Stimulated activated CD4-positive, alpha-beta T cell treated with anti-CD3 and anti-CD28 coated beads, Interleukin-12 subunit alpha, Interleukin-12 subunit beta, amount 100 ng/mL, for 24 hours (primary cell): ENCODE data around the gene STAMBP.
"Not testable (repeated sequence)": the region's sequence is repeated elsewhere in the genome, so short reads cannot be mapped to it uniquely, and the experiment has no call there.

Source experiments
- DNase-seq, 2 experiments: peaks; one replicate each; pipeline ENCODE4 v3.0.0-alpha.2; 2020; ENCODE audit warnings: low read depth in 2 of 2

The STAMBP gene

DNA sequence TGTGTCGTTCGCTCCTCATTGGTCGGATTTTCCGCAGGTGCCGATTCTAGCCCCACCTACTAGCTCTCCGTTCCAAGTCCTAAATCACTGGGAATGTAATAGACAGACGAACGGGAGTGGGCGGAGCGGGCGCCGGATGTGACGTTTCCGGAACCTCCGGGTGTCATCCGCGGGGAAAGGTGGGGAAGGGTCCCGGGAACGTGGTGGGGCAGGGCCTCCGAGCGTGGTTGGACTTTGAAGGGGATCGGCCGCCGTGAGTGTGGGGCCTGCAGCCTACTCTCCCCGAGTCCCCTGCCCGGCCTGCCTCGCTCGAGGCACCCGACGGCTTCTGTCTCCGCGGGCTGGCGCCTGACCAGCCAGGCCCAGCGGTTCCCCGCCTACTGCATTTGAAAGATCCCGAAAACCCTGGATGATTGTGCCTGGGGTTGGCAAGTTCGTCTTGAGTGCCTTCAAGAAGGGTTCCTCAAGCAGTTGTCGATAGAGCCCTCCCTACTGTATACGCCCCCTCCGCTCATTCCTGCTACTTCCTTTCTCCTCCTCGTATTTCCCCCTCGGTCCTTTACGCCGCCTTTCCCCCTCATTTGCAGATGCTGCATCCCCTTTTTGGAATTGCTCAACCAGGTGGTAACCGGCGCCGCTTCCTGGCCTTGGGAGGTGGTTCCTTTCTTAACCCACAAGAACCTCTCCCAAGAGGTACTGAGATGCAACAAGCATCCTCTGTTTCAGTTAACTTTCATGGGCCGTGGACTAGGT lies at the start of gene STAMBP:
TSS of gene STAMBP (plus strand) at position 144 of the 753 bp plus-strand sequence. CDS start 1,896 bp downstream, outside the sequence.
- peak; percentile 80 to 90 for DNase-seq

DNA sequence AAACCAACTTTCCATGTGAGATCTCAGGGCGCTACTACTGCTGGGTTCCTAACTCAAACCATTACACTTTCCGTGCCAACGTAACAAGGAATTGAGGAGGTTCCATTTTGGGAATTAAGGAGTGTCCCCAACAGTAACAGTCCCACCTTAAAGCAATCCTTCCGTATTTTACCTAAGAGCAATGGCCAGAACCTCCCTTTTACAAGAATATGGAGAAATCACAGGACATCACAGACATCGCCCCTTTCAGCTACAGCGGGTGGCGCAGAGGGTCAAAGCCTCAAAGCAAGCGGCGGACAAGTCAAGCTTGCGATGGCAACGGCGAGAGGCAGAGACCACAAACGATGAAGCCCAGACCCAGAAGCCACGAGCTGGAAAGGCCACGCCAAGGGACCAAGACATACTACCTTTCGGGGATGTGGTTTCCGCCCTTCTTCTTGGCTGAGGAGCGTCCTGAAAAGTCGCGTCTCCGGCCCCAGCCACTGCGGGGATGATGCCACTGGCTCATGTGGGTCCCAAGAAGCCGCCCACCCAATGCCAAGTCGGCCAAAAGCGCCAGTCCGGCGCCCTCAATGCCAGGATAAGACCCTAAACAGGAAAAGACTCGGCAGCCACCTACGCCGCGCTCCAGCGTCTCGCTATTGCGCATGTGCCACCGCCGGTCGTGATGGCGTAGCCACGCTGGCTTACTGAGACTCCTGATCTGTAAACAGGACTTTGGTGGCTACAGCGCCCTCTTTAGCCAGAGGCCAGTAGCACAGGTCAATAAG lies 49.1 kb upstream of the STAMBP start, which contains the start of gene DUSP11:
TSS of gene DUSP11 (minus strand) at position 637 of the 770 bp plus-strand sequence. CDS start at position 508, 129 bp downstream.
- DNase-seq = peak; percentile 91 to 98

DNA sequence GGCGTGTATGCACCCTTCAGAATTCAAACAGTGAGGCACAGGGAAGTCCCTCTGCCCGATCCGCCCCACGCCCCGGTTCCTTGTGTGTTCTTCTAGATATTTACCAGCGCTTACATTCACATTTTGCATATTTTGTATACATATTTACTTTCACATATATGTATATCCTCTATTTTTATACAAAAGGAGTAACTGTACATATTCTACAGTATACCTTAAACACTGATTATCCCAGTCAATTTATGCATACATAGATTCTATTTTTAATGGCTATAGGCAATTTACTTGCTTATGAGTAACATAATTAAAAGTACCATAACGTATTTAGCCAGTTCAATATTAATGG lies 48.6 kb upstream of the STAMBP start:
- no peak for DNase-seq

DNA sequence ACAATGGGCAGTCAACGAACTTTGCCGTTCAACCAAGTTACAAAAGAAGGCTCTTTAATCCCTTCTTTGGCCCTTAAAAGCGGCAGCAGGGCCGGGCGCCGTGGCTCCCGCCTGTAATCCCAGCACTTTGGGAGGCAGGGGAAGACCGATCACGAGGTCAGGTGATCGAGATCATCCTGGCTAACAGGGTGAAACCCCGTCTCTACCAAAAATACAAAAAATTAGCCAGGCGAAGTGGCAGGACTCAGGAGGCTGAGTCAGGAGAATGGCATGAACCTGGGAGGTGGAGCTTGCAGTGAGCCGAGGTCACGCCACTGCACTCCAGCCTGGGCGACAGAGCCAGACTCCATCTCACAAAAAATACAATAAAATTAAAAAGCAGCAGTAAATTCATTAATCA lies 45.4 kb upstream of the STAMBP start:
- DNase-seq = not testable (repeated sequence)

DNA sequence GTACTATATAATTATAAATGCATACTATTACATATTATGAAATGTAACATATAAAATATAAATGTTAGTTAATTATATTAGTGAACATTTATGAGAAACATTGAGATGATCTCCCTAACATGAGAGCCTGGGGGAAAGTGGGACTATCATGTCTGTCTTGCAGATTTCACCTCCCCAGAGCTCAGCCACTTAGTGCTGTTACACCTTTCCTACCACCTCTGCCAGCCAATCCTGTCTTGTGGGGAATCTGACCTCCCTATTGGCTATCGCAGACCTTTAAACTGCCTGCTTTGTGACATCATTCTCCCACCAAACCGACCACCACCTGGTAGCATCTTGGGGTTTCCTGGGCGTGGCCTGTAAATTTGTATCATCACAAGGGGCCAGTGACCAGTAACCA lies 44.9 kb upstream of the STAMBP start, which contains the start of gene C2orf78:
TSS of gene C2orf78 (plus strand) at position 301 of the 400 bp plus-strand sequence. CDS start 127 bp downstream, outside the sequence.
- DNase-seq = not testable (repeated sequence)

DNA sequence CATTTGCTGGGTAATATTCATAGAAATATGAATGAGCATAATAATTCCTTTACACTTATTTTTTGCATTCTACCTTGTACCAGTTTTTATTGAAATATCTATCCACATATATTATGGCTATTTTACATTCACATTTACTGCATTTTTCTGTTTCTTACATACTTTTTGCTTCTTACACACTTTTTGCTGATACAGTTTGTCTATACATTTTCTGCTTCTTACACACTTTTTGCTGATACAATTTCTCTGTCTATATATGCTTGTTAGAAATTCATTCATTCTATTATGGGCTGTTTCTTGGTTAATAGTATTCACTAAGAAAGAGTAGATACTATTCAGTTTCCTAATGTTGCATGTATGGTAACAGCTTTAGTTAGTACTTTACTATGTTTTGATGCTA lies 16.9 kb upstream of the STAMBP start:
- no peak for DNase-seq

DNA sequence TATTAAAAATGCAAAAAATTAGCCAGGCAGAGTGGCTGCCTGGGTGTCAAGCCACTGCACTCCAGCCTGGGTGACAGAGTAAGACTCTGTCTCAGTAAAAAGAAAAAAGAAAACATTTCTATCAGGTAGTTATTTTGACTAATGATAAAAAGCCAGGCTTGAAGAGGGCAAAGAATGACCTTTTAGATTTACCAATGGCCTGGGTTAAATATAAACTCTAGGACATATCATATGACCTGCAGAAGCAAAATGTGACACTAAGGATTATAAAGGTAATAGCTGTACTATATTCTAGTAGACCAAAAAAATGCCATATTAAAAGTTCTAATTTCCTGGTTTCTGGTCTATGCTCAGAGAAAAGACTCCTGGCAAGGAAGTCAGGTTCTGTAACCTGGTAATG lies 16.1 kb upstream of the STAMBP start:
- DNase-seq = no peak

DNA sequence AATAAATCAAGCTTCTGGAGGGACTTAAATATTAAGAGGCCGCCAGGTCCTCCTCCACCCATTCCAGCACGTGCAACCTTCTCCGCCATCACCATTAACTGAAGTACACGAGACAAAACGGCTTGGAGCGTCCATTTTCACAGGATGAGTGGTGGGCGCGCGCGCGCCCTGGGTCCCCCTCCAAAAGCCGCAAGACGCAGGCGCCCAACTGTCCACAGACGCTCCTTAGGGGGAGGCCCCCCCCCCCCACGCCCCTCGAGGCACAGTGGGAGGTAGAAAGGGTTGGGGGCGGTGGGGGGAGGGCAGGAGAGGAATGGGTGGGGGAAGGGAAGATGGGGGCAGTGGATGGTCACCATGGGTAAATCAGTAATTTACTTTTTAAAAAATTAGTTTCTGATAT lies 10.5 kb upstream of the STAMBP start:
- DNase-seq = no peak

DNA sequence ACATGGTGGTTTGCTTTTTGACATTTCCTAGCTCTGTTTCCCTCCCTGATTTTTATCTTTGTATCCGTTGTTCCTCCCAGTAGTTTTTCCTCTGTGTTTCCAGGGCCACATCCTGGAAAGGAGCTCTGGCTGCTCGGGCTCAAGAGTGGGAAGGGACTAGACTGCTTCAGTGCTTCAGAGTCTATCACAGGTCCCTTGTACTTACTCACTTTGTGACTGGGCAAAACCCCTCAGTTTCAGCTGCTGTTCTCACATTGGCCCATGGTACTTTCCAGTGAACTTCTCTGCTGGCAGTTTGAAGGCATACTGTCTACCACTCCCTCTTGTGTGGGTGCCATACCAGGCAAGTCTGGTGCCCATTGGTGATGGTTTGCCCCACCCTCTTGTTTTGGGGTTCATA lies 7.5 kb upstream of the STAMBP start:
- DNase-seq = peak in 1 of 2 experiments; percentile 6

DNA sequence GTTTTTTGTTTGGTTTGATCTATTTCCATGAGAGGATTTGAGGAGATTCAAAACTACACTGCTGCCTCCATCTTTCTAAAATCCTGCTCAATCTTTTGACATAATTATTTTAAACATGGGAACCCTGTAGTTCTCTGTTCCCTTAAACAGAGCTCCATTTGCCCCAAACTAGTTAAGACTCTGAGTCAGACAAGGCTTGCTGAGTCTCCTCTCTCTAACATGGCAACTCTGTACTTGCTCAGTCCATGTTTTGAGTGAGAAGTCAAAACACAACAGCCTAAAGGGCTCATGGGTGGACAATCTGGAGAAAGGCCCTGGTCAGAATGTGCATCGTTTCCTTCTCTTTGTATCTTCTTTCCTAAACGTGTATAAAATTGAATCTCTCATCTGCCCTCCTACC lies 7.1 kb upstream of the STAMBP start:
- no peak for DNase-seq

DNA sequence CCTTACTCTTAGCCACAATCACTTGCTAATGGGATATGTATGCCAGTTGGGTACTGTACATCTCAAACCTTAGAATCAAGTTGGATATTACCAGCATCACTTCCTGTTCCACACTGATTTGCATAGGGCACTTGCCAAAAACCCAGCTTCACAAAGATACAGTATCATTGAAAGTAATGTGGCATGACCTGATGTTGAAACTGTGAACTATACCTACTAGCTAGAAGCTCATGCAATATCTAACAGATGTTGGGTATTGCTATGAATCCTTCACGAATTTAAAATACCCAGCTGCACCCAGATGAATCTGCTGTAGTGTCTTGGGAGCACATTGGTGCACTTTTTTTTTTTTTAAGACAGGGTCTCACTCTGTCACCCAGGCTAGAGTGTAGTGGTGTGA lies 6.5 kb upstream of the STAMBP start:
- no peak for DNase-seq

DNA sequence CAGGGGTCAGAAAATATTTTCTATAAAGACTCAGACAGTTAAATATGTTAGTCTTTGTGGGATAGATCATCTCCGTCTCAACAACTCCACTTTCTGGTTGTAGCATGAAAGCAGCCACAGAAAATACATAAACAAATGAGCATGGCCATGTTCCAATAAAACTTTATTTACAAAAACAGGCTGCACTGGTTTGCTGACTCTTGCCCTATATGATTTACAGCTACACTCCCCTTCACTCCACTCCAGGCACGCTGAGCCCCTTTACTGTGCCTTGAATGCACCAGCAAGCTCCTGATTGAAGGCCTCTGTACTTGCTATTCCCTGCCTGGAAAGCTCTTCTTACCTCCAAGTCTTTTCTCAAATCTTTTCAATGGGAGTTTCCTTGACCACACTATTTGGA lies 5.8 kb upstream of the STAMBP start:
- DNase-seq = no peak

DNA sequence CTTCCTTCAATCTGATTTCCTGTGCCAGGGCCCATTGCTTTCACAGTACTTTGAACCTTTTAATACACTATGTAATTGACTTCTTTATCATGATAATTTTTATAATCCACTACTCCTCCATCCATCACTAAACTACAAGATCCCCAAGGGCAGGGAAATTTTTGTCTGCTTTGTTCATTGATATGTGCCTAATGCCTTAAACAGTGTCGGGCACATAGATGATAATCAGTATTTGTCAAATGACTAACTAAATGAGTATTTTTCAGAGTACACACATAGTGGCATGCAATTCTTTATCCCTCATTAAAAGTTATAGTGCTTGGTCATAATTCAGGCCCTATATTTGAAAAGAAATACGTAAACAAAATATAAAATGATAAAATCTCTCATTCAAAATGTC lies 5.3 kb upstream of the STAMBP start:
- no peak for DNase-seq

DNA sequence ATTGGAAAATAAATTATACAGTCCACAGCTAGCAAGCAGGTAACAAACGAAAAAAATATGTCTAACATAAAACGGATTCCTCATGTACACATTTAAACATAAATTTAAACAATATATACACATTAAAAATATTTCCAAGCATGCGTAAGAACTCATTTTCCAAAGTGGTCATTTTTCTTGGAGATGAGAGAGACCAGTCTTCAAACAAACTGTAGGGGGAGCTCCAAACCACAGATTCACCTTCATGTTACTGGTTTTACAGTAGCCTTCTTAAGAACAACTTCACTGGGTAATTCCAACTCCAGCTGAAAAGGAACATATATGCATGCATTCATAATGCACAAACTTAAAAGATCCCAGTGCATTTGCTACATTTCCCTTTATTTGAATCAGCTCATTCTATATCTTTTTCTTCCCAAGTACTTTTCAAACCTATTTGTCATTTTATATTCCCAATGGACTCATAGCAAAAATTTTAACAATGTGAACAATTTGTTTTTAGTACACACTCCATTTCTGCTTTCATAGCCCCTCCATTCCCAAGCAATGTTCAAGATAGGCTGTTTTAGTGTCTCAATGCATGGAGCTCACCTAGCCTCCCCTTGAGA lies 4.7 kb upstream of the STAMBP start:
- no peak for DNase-seq

DNA sequence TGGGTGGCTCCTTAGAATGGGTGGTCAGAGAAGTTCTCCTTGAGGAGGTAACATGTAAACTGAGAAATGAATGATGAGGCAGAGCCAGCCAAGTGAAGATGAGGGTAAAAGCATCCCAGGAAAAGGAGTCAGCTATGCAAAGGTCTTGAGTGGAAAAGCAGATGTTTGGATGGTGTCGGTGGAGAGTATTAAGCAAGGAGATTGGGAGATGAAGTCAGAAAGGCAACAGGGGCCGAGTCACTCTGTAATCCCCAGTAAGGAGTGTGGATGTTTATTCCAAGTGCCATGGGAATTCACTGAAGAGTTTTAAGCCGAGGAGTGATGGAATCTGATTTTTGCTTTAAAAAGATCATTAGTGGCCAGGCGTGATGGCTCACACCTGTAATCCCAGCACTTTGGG lies 3.4 kb upstream of the STAMBP start:
- DNase-seq = no peak

DNA sequence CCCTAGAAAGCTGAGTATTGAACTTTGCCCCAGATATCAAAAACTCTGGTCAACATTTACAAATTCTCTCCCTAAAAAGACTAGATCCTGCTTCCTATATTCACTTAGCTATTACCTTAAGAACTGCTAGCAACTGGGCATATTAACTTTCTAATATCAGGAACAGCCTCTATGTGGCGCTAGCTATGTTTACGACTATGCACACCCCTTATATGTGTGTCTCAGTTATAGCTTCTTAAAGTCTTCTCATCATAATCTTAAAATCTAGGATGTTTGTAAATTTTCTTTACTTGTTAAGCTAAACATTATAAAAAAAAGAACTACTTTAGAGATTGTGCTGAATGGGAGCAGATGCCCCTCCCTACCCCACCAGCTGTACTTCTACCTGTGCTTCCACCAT lies 1.7 kb upstream of the STAMBP start:
- DNase-seq = no peak

DNA sequence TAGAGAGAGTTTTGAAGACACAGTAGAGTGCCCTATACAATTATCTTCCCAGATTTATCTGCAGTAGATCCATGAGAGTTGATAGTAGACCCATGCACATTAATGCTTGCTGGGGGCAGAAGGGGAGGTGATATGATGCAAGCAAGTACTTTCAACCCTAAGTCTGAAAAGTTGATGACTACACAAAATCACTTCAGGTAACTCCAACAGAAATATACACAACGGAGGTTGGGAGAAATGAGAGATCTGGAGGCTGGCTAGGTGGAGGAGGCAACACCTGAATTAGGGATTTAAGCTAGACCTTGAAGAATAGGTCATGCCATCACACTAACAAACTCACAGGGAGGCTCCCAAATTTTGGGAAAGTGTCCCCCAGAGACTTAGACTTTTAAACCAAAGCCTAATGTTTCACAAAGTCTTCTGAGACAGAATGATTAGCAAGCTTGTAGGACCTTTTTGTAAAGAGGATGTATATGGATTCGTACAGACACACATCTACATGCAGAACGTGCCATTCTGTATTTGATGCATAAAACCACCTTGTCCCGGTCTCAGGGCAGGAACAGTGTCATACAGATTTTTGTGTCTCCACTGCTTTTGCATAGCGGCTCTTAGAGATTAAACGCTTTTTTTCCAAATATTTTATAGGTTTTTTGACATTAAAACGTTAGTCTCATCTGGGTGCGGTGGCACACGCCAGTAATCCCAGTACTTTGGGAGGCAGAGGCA lies 937 bp upstream of the STAMBP start:
- no peak for DNase-seq

DNA sequence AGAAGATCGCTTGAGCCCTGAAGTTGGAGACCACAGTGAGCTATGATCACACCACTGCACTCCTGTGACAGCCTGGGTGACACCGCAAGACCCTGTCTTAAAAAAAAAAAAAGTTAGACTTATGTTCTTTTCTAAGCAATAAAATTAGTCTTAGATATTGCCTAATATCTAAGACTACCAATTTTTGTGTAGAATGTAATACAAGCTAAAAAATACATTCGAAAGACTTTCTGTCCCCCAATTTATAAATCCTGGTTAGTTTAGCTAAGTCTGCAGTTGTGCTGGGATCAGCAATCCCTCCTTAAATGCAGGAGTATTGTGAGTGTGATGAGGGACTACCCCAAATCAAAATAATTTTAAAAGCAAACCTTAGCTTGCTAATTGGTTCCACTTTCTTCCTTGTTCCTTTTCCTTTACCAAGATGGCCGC lies 358 bp upstream of the STAMBP start:
- no peak for DNase-seq

DNA sequence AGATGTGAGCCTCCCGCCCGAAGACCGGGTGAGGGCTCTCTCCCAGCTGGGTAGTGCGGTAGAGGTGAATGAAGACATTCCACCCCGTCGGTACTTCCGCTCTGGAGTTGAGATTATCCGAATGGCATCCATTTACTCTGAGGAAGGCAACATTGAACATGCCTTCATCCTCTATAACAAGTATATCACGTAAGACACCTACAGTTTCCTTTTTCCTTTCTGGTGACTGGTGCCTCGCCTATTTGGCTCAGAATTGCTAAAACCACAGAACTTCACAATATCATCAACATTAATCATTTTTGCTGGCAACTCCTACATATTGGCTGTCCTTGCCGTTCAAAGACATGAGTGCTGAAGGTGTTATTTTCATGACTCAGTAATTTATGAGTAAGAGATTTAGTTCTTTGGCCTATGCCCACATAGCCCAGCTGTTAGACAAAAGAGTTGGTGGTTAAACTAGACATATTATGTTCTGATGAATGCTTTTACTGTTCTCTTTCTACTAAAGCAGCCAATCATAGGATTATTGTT lies 2.2 kb downstream of the STAMBP start:
- peak; percentile 5 for DNase-seq

DNA sequence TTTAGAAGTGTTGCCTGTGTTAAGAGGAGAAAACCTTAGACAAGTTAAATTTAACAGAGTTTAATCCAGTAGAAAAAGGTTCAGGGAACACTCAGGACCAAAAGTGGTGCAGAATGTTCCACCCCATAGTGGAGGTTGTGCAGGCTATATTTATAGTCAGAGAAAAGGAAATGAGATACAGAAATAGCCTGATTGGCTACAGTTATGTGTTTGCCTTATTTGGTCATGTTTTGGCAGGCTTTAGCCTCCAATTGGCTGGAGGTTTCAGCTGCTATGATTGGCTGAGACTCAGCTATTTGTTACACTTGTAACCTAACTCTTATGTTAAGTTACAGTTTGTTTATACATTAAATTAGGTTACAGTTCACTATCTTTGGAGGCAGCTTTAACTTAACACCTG lies 4.2 kb downstream of the STAMBP start:
- no peak for DNase-seq

DNA sequence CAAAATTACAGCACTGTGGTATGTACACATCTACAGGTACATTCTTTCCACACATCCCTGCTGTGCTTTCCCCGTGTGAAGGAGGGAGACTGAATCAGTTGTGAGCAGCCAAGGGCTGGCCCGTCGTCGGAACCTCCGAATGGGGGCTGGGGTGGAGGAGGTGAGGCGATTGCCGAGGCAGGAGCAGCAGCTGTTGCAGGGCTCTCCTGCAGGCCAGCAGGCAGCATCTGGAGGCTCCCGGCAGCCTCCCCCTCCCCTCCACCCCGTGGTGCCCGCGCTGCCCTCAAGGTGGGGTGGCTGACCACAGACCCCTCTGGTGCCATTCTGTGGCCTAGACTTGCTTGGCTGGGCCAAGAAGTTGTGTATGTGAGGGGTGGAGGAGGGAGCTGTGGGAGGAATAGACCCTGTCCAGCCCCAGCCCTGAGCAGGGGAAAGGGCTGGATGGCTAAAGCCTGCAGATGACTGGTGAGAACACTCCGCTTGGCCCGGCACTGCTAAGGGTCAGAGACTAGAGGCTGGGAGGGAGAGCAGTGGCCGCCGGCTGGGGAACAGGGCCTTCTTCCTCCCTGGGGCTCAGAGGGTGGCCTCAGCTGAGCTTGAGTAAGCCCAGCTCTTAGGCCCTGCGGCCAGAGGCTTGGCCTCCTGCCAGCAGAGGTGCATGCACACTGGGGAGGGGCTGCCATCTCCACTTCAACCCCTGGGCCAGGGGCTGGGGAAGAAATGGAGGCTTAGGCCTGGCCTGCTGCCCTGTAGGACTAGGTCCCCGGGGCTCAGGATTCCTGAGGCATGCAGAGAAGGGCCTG lies 7.6 kb downstream of the STAMBP start:
- no peak for DNase-seq
